Measurements from ENCODE around the gene PHOX2A. TPM values are rescaled to one million over a fixed set of nuclear protein-coding genes. Genes with fewer than 3 reads are reported as not detected.
"Not testable (repeated sequence)": the region's sequence is repeated elsewhere in the genome, so short reads cannot be mapped to it uniquely, and the experiment has no call there.

Gene PHOX2A
- total RNA-seq, 1 experiment from 2014 or later = 1.6 TPM

DNA sequence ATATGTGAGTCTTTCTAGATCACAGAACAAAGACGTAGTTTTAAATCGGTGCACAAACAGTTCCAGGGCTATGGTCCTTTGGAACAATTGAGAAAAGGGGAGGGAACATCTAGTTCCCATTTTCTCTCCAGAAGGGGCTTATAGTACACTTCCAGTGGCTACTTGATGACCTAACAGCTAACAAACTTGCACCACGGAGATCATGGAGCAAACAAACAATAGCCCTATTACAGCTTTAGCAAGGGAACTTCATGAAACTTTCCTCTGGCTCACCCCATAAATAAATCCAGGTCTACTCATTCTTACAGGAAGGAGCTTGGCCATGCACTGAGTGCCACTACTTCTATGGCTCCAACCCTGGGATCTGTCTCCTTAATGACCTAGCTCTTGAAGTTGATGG is 35.7 kb downstream of the PHOX2A start:
- ChIA-PET POLR2A (interaction anchor here (0.6 kb wide), 1 partner anchor 30 kb away, joined by 3 read pairs; no protein-coding TSS in a partner anchor), CTCF (interaction anchor here (1.1 to 1.2 kb wide), 2 partner anchors 14 to 30 kb away, joined by 3 to 4 read pairs; no protein-coding TSS in a partner anchor)
- ATAC-seq (no peak), DNase-seq (ENCODE audit: low spot score) (no peak)
- no peak overlapping the region for H3K27ac Mint-ChIP-seq
- H3K4me3 Mint-ChIP-seq = no peak overlapping the region
- peaks cover 6% of the 10 kb centered on the region for H3K27me3 Mint-ChIP-seq (ENCODE audit: low read depth)
- H3K9me3 Mint-ChIP-seq = peaks cover 9% of the 10 kb centered on the region
- no peak for TF ChIP-seq PRRX2 (CRISPR knock-in tag; IDR thresholded peaks at IDR 0.05)
- TF ChIP-seq SP1 (CRISPR knock-in tag; conservative IDR thresholded peaks at IDR 0.05) = no peak
- TF ChIP-seq HMGA2 (CRISPR knock-in tag; IDR thresholded peaks at IDR 0.05) = no peak
- TF ChIP-seq ATF1 (CRISPR knock-in tag; IDR thresholded peaks at IDR 0.05) = no peak
- TF ChIP-seq SMAD3 (CRISPR knock-in tag; IDR thresholded peaks at IDR 0.05; ENCODE audit: borderline replicate concordance) = no peak
- TF ChIP-seq, protein P1, sequence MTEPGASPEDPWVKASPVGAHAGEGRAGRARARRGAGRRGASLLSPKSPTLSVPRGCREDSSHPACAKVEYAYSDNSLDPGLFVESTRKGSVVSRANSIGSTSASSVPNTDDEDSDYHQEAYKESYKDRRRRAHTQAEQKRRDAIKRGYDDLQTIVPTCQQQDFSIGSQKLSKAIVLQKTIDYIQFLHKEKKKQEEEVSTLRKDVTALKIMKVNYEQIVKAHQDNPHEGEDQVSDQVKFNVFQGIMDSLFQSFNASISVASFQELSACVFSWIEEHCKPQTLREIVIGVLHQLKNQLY (CRISPR knock-in tag; IDR thresholded peaks at IDR 0.05) = no peak
- TF ChIP-seq NFATC4 (CRISPR knock-in tag; IDR thresholded peaks at IDR 0.05) = no peak
- H3K4me1 Mint-ChIP-seq = no peaks in the 10 kb centered on the region
- H3K36me3 Mint-ChIP-seq = no peaks in the 10 kb centered on the region

GRCh38 chr11:72206794-72207193 is 37.2 kb downstream of the PHOX2A start:
- ATAC-seq; H3K9me3 Mint-ChIP-seq; H3K4me3 Mint-ChIP-seq; H3K27ac Mint-ChIP-seq; H3K4me1 Mint-ChIP-seq; DNase-seq (ENCODE audit: low spot score); H3K36me3 Mint-ChIP-seq; H3K27me3 Mint-ChIP-seq (ENCODE audit: low read depth): not testable (repeated sequence)
- CTCF ChIA-PET = interaction anchor here (0.7 to 2.0 kb wide), 4 partner anchors 18 to 182 kb away, joined by 3 to 8 read pairs (median 6); partner anchors contain the start of gene INPPL1
- POLR2A ChIA-PET = interaction anchor here (0.9 kb wide), 1 partner anchor 16 kb away, joined by 3 read pairs; no protein-coding TSS in a partner anchor

- ChIA-PET CTCF (interaction anchor here (0.9 kb wide), 1 partner anchor 61 kb away, joined by 4 read pairs; no protein-coding TSS in a partner anchor), POLR2A (no interaction called here)
- Mint-ChIP-seq H3K9me3 (peaks cover 11% of the 10 kb centered on the region), H3K27me3 (ENCODE audit: low read depth) (no peaks in the 10 kb centered on the region; the same call in 1 of the 2 replicates), H3K4me1 (no peaks in the 10 kb centered on the region), H3K4me3 (no peak overlapping the region), H3K27ac (no peak overlapping the region), H3K36me3 (no peaks in the 10 kb centered on the region)
- ATAC-seq (no peak), DNase-seq (ENCODE audit: low spot score) (no peak)
- TF ChIP-seq MXD4 (CRISPR knock-in tag; IDR thresholded peaks at IDR 0.05; ENCODE audit: borderline replicate concordance) = no peak
These were observed 39.1 kb downstream of the PHOX2A start for GRCh38 chr11:72204886-72205285.

DNA sequence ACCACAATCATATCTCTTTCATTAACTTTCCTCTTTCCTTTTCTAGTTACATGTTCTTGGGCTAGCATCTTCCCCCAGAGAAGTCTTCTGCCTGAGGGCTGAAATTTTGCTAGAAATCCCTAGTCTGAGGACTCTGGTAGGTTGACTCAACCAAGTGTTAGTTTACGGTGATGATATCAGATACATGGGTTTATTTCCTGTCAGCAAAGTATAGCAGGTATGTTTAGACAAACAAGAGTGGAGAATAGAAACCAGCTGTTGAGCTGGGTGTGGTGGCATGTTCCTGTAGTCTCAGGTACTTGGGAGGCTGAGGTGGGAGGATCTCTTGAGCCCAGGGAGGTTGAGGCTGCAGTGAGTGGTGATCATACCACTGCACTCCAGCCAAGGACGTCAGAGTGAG is 40.8 kb downstream of the PHOX2A start:
- no peak for DNase-seq (ENCODE audit: low spot score)
- no peak for TF ChIP-seq ZSCAN18 (CRISPR knock-in tag; IDR thresholded peaks at IDR 0.05)
- TF ChIP-seq GTF2I (CRISPR knock-in tag; conservative IDR thresholded peaks at IDR 0.05) = no peak
- no peak for TF ChIP-seq ZNF317 (CRISPR knock-in tag; IDR thresholded peaks at IDR 0.05; ENCODE audit: borderline replicate concordance, low read depth)
- no peak for TF ChIP-seq ERG (CRISPR knock-in tag; IDR thresholded peaks at IDR 0.05)
- TF ChIP-seq ATF3 (CRISPR knock-in tag; conservative IDR thresholded peaks at IDR 0.05) = no peak
- TF ChIP-seq ZNF396 (CRISPR knock-in tag; IDR thresholded peaks at IDR 0.05; ENCODE audit: borderline replicate concordance) = no peak
- no peak for TF ChIP-seq E2F5 (CRISPR knock-in tag; IDR thresholded peaks at IDR 0.05)
- TF ChIP-seq, protein P2, sequence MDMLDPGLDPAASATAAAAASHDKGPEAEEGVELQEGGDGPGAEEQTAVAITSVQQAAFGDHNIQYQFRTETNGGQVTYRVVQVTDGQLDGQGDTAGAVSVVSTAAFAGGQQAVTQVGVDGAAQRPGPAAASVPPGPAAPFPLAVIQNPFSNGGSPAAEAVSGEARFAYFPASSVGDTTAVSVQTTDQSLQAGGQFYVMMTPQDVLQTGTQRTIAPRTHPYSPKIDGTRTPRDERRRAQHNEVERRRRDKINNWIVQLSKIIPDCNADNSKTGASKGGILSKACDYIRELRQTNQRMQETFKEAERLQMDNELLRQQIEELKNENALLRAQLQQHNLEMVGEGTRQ (CRISPR knock-in tag; IDR thresholded peaks at IDR 0.05) = no peak
- TF ChIP-seq TEAD4 (CRISPR knock-in tag; IDR thresholded peaks at IDR 0.05) = no peak
- TF ChIP-seq, protein P3, sequence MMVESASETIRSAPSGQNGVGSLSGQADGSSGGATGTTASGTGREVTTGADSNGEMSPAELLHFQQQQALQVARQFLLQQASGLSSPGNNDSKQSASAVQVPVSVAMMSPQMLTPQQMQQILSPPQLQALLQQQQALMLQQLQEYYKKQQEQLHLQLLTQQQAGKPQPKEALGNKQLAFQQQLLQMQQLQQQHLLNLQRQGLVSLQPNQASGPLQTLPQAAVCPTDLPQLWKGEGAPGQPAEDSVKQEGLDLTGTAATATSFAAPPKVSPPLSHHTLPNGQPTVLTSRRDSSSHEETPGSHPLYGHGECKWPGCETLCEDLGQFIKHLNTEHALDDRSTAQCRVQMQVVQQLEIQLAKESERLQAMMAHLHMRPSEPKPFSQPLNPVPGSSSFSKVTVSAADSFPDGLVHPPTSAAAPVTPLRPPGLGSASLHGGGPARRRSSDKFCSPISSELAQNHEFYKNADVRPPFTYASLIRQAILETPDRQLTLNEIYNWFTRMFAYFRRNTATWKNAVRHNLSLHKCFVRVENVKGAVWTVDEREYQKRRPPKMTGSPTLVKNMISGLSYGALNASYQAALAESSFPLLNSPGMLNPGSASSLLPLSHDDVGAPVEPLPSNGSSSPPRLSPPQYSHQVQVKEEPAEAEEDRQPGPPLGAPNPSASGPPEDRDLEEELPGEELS (CRISPR knock-in tag; IDR thresholded peaks at IDR 0.05) = no peak
- TF ChIP-seq, protein P4, sequence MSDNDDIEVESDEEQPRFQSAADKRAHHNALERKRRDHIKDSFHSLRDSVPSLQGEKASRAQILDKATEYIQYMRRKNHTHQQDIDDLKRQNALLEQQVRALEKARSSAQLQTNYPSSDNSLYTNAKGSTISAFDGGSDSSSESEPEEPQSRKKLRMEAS (CRISPR knock-in tag; IDR thresholded peaks at IDR 0.05) = no peak
- Mint-ChIP-seq H3K36me3 (no peaks in the 10 kb centered on the region), H3K27me3 (ENCODE audit: low read depth) (no peaks in the 10 kb centered on the region; the same call in 1 of the 2 replicates), H3K4me1 (no peaks in the 10 kb centered on the region), H3K4me3 (no peak overlapping the region), H3K27ac (no peak overlapping the region), H3K9me3 (peaks cover 4% of the 10 kb centered on the region; the same call in 1 of the 2 replicates)
- POLR2A ChIA-PET = no interaction called here
- no peak for ATAC-seq
- CTCF ChIA-PET = no interaction called here

Measured in WTC11 (cell line).